ENCODE measurements around the gene ADD1. TPM values are rescaled to one million over a fixed set of nuclear protein-coding genes. Genes with fewer than 3 reads are reported as not detected.

ADD1 gene
- total and polyA plus RNA-seq, 4 donors: 127 to 400 (median 268) TPM

GRCh38 chr4:2852481-2852921 lies 8.9 kb downstream of the ADD1 start:
- no peak overlapping the region for H3K9ac ChIP-seq (ENCODE audit: insufficient read depth in 1 of 2, low read length in 2 of 2)
- no peak for DNase-seq

GRCh38 chr4:2855584-2855983 lies 11.9 kb downstream of the ADD1 start:
- WGBS, 2 donors: 94 to 96% methylated on average over 5 of the region's 5 CpGs
- H3K9ac ChIP-seq (ENCODE audit: insufficient read depth in 1 of 2, low read length in 2 of 2): no peak overlapping the region
- H3K4me3 ChIP-seq: no peak overlapping the region
- H3K27ac ChIP-seq (ENCODE audit: low read depth in 1 of 2, low read length in 1 of 2): no peak overlapping the region
- no peaks in the 10 kb centered on the region for H3K27me3 ChIP-seq (ENCODE audit: control insufficient read depth in 3 of 3, insufficient read depth in 3 of 3, low read length in 2 of 3)
- H3K4me1 ChIP-seq (ENCODE audit: control insufficient read depth in 5 of 5, insufficient read depth in 5 of 5, low read length in 5 of 5): peaks cover 13 to 43% (median 26%) of the 10 kb centered on the region in 5 donors
- DNase-seq: no peak
- H3K9me3 ChIP-seq (ENCODE audit: control insufficient read depth in 4 of 4, insufficient read depth in 3 of 4, low read length in 3 of 4): no peaks in the 10 kb centered on the region
- no peak for ATAC-seq (ENCODE audit: insufficient read depth, low FRiP score)
- no peak for TF ChIP-seq CTCF (IDR thresholded peaks at IDR 0.05; ENCODE audit: control extremely low read depth, extremely low read depth)
- peaks cover 0 to 12% (median 6%) of the 10 kb centered on the region in 4 donors for H3K36me3 ChIP-seq (ENCODE audit: control insufficient read depth in 4 of 4, insufficient read depth in 4 of 4, low read length in 4 of 4)

More at GRCh38 chr4:2852481-2852921, 8.9 kb downstream of the ADD1 start:
- peak overlapping the region in 1 of 2 donors; percentile 51 for H3K27ac ChIP-seq (ENCODE audit: low read depth in 1 of 2, low read length in 1 of 2)
- TF ChIP-seq CTCF (IDR thresholded peaks at IDR 0.05; ENCODE audit: control extremely low read depth, extremely low read depth): no peak
- H3K27me3 ChIP-seq (ENCODE audit: control insufficient read depth in 3 of 3, insufficient read depth in 3 of 3, low read length in 2 of 3): no peaks in the 10 kb centered on the region
- H3K36me3 ChIP-seq (ENCODE audit: control insufficient read depth in 4 of 4, insufficient read depth in 4 of 4, low read length in 4 of 4): peaks cover 0 to 12% (median 6%) of the 10 kb centered on the region in 4 donors
- H3K9me3 ChIP-seq (ENCODE audit: control insufficient read depth in 4 of 4, insufficient read depth in 3 of 4, low read length in 3 of 4): no peaks in the 10 kb centered on the region
- WGBS, 2 donors: 28 to 30% methylated on average over 7 of the region's 7 CpGs
- peaks cover 7 to 30% (median 19%) of the 10 kb centered on the region in 5 donors for H3K4me1 ChIP-seq (ENCODE audit: control insufficient read depth in 5 of 5, insufficient read depth in 5 of 5, low read length in 5 of 5)
- no peak overlapping the region for H3K4me3 ChIP-seq
- no peak for ATAC-seq (ENCODE audit: insufficient read depth, low FRiP score)

- no peak overlapping the region for H3K4me3 ChIP-seq
- H3K36me3 ChIP-seq (ENCODE audit: control insufficient read depth in 4 of 4, insufficient read depth in 4 of 4, low read length in 4 of 4): peaks cover 0 to 12% (median 6%) of the 10 kb centered on the region in 4 donors
- no peak overlapping the region for H3K9ac ChIP-seq (ENCODE audit: insufficient read depth in 1 of 2, low read length in 2 of 2)
- DNase-seq: no peak
- no peaks in the 10 kb centered on the region for H3K27me3 ChIP-seq (ENCODE audit: control insufficient read depth in 3 of 3, insufficient read depth in 3 of 3, low read length in 2 of 3)
- 95 to 96% methylated on average over 3 of the region's 3 CpGs for WGBS, 2 donors
- no peaks in the 10 kb centered on the region for H3K9me3 ChIP-seq (ENCODE audit: control insufficient read depth in 4 of 4, insufficient read depth in 3 of 4, low read length in 3 of 4)
- no peak overlapping the region for H3K27ac ChIP-seq (ENCODE audit: low read depth in 1 of 2, low read length in 1 of 2)
- ATAC-seq (ENCODE audit: insufficient read depth, low FRiP score): no peak
- peaks cover 13 to 48% (median 31%) of the 10 kb centered on the region in 5 donors for H3K4me1 ChIP-seq (ENCODE audit: control insufficient read depth in 5 of 5, insufficient read depth in 5 of 5, low read length in 5 of 5)
- TF ChIP-seq CTCF (IDR thresholded peaks at IDR 0.05; ENCODE audit: control extremely low read depth, extremely low read depth): no peak
These were observed 12.6 kb downstream of the ADD1 start for GRCh38 chr4:2856266-2856665.
